Activated CD8-positive, alpha-beta memory T cell treated with anti-CD3 and anti-CD28 coated beads, Interleukin-2, amount 50 U/mL, for 1 hour (primary cell): ENCODE measurements around the gene WDCP.

Source experiments
- DNase-seq: peaks from one replicate; pipeline ENCODE4 v3.0.0-alpha.2; 2020; ENCODE audit errors: extremely low read depth

The WDCP gene

GRCh38 chr2:23993736-23994269, 53.4 kb downstream of the WDCP start:
- DNase-seq, result no peak

- DNase-seq, result no peak
Measured at GRCh38 chr2:23992931-23993330, 54.3 kb downstream of the WDCP start.

GRCh38 chr2:23988371-23988770, 58.8 kb downstream of the WDCP start:
- DNase-seq, result no peak
